Measurements from ENCODE around the gene PRR7. TPM values are rescaled to one million over a fixed set of nuclear protein-coding genes. Genes with fewer than 3 reads are reported as not detected.
A peak's percentile ranks its signal among the peaks of the same experiment; 100 is the strongest.

PRR7 gene
- total RNA-seq, 1 donor from 2014 or later = 0.72 TPM

DNA sequence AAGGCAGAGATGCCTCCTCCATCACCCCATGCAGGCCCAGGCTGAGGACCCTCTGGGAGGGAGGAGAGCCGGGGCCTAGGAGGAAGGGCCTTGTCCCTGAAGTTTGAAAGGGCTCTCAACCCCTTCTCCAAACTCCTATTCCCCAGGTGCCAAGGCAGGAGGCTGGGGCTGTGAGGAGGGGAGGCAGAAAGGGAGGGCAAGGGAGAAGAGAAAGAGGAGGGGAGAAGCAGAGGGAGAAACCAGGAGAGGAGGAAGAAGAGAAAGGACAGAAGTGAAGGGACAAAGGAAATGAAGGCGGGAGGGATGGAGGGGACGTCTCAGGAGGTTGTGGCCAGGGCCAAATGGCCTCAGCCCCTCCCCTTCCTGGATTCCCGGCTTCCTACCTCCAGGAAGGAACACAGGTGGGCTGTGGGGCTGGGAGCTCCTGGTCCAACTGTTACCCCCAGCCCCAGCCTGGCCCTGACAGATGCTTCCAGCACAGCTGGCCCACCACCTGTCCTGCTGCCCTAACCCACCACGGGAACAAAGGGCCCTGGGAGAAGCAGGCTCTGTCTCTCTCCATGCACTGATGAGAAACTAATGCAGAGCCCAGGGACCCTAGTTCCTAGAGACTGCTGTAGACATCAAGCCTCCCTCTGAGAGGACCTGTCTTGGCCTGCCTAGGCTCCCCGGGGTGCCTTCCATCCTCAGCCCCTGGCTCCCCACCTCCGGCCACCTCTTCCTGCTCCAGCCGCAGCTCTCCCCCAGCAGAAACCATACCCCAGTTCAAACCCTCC, 23.3 kb downstream of the PRR7 start:
- no peak for DNase-seq

DNA sequence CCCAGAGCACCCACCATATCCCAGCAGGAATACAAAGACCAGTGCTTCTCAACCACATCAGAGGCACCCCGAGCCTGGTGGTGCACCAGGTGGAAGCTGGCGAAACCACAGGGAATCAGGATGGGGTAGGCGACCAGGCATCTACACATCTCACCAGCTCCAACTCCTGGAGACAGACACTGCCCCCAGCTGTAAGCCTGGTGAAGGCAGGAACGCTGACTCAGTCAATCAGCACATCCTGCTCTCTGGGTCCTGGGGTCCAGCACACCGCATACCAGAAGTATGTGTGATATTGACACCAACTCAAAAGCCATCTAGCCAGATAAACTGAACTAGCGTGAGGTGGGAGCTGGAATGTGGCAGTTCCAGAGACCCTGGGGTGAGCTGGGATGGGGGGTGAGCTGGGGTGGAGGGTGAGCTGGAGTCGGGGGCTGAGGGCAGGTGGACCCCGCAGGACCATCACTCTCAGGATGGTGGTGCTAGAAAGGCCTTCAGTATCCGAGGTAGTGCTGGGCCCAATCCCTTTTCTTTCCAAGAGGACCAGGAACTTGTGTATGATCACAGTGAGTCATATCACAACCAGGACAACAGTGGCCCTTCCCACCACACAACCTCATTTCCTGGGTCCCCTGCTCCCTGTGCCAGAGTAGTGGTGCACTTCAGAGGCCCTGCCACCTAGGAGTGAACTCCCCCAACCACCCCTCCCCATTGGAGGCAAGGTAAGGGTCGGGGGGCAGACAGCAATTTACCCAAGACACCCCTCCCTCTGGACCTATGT, 24.3 kb downstream of the PRR7 start:
- DNase-seq = no peak

DNA sequence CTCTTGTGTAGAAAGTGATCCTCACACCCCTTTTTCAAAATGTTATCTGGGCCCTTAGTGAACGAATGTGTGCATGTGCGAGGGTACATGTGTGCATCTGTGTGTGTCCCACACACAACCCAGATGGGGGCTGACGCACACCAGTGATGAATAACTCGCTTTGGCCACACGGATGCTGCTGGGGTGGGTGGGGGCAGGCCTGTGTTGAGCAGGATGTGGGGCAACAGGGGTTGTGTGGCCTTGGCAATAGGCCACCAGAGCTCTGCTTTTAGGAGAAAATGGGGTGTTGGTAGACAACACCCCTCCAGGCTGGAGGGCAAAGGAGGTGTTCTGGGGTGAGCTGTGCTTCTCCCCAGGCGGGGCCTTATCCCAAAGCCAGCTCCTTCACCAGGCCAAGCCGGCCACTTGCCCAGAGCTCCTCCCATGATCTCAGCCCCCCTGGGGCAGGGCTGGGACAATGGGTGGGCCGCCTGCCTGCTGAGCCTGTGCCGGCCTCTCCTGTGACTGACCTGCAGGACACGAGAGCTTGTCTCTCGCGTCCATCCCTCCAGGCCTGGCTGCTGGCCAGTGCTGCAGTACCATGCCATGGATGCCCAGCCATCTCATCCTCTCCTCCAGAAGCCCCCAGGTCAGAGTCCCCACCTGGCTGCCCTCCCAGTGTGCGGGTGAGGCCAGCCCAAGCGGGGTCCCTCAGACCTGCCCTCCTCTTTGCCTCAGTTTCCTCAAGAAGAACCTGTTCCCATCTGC, 25.2 kb downstream of the PRR7 start:
- DNase-seq = no peak

DNA sequence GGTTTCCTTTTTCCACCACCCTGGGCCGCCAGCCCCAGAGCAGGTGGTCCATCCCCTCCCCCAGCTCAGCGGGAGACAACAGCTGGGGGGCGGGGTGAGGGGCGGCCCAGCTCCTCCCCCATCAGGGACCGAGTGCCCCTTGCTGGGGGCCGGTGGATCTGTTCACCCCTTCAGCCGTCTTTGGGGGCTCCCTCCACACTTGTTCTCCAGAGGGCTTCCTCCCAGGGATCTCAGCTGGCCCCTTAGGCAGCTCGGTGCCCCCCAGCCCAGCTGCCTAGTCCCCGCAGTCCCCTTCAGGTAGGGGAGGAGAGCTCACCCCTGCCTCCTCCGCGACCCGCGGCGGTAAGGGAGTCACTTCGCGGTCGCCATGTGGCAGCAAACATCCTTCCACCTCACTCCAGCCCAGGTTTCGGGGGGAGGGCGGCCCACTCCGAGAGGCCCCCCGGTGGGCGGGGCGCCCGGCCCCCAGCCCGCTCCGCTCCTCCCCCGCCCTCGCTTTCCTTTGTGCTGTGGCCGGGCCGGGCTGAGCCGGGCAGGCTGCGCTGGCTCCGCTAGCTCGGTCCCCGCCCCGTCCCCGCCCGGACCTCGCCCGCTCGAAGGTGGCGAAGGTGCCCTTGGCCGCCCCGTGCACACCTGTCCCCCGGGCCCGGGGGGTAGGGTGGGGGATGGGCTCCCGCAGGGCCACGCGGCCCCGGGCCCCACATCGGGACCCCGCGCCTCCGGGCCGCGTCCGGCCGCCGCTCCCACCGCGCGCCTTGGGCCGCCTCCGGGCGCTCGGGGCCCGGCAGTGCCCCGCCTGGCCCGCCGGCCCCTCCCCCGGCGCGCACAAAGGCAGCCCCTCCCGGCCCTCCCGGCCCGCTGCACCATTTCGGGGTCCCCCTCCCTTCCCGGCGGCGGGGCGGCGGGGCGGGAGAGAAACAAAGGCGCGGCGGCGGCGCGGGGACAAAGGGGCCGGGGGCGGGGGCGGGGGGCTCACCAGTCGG, 26.1 kb downstream of the PRR7 start:
- DNase-seq = peak; percentile 82

DNA sequence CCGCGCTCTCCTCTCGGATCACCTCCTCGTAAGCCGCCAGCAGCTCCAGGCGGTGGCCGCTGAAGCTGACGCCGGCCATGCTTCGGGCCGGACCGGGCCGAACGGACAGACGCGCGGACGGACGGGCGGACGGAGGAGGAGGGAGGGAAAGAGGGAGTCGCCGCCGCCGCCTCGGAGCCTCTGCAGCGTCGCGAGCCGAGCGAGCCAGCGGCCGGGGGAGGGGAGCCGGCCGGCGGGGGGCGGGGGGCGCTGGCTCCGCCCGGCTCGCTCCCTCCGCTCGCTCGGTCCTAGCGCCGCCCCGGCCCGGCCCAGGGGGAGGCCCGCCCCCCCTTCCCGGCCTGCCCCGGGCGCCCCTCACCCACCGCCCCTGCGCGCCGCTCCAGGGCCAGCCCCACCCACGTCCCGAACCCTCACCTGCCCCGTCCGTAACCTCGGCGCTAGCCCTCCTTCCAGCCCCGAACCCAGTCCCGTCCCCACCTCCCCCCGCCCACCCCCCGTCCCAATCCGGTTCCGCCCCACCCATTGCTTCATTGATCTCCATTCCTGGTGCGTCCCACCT, 26.9 kb downstream of the PRR7 start, which contains the start of gene DBN1:
Gene DBN1 (minus strand): TSS at position 192 of the 559 bp plus-strand sequence. CDS start 113 bp downstream, at position 79.
- peak; percentile 86 for DNase-seq

DNA sequence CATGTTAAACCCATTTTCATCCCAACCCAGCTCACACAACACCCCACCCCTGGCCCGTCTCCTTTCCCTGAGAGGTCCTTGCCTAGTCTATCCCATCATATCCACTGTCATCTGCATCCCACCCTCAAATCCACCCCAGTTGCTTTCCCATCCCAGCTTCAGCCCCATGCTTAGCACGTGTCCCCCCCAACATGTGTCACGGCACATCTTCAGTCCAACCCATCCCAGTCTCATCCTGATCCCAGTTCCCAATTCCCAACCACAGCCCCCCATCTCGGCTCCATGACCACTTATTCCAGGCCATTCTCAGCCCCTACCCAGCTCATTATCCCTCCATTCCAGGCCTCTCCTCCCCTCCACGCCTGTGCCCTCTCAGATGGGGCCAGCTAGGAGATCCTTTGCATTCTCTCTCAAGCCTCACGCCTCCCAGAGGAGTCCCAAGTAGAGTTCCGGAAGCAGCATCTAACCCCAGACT, 27.4 kb downstream of the PRR7 start:
- DNase-seq = no peak

DNA sequence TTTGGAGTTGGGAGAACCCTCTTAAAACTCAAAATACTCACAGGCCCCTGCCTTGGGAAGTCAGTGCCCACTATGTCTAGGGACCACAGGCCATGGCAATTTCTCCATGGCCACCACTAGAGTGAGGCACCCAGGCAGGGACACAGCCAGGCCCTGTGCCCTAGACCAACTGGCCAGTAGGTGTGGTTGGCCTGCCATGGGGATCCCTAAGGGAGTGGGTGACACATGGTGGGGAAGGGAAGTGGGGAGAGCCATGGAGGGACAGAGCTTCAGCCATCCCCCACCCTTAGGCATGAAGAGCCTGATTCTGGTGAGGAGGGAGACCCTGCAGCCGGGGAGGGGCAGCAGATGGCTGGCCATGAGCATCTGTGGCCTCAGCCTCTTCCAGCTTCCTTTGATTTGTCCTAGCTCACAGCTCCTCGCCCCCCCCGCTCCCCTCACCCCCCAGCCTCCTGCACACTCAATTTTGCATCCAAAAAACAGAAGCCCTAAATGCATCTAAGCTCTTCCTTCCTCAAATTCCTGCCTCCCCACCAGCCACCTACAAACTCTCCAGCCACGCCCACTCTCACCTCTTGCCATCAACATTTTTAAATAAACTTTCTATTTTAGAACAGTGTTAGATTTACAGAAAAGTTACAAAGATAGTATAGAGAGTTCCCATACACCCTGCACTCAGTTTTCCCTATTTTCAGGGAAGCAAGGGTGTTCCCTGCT, 28.4 kb downstream of the PRR7 start:
- no peak for DNase-seq

DNA sequence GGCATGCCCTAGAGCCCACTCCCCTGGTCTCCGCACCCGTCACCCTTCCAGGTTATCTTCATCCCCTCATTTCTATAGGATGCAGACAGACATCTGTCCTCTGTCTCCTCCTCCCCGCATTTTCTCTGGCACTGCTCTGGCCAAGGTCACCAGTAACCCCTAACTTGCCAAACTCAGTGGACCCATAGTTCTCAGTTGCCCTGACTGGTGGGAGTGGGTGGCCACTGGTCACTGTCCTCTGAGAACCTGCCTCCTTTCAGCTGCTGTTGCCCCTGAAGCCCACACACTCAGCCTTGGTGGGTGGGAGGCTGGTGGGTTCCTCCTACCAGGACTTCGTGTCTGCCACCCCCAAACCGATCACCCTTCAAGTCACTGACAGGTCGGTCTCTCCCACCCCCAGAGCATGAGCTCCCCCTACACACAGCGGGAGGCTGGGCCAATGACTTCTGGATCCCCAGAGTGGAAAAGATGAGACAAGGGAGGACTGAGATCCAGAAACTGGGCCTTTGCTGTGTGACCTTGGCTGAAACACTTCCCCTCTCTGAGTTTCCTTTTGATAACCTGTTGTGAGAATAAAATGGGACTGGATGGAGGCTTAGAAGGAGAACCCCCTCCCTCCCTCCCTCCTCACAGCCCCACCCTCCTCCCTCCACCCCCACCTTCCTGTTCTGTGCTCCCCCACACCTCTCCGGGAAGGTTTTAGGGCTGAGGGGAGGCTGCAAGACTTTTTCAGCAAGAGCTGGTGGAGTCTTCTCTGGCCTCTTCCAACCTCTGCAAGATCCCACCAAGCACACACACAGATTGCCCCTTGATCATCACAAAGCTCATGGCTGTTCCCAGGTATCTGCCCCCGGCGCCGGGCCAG, 29.2 kb downstream of the PRR7 start:
- DNase-seq = no peak

DNA sequence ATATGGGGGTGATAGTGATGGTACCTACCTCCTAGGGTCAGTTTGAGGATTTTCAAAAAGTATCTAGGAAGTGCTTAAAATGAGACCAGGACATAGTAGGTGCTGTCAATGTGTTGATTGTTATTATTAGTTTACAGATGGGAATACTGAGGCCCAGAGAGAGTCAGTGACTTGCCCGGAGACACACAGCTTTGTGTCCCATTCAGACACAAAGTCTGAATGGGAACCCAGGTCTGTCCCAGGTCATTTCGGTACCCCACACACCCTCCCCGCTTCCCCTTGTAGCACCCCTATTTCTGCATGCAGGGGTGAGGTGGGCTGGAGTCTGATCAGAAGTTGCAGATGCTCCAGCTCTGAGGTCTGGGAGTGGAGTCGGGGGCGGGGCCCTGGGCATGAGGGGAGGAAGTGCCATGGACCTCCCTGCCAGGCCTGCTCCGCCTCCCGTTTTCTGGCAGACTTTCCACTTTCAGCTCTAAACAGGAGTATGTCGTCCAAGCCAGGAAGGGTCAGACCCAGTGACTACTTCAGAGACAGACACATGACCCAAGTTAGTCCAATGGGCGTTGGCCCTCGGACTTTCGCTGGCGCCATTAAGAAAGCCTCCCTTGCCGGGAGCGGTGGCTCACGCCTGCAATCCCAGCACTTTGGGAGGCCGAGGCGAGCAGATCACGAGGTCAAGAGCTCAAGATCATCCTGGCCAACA, 30.1 kb downstream of the PRR7 start:
- DNase-seq = no peak

DNA sequence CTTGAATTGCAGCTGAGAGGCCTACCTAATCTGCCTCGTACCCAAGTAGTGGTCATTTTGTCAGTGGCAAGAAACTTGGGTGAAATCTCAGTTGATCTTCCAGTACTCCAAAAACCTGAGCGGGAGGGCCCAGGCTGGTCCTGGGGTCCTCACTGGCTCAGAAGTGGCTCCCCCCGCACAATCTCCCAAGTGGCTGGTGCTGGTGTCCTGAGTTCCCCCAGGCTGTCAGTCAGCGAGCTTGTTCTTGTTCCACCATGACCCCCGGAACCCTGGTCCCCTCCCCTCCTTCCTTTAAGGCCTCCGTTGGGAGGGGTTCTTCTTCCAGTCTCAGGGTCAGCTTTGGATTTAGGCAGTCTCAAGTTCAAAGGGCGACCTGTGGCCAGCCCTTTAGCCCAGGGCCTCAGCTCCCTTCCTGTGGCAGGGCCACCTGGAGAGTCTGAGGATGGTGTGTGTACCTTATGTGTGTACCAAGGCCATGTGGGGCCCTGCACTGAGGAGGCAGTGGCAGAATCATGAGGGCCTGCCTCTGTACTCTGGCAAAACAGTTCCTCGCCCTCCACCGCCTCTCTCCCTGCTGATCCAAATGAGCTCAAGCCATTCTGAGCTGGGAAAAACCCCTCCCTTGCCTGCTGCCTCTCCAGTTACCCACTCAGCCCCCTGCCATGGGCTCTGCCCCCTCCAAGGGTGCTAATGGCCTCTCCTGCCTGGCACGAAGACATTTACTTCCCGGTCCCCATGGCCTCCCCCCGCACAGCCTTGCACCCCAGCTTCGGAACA, 31.3 kb downstream of the PRR7 start:
- DNase-seq = no peak

DNA sequence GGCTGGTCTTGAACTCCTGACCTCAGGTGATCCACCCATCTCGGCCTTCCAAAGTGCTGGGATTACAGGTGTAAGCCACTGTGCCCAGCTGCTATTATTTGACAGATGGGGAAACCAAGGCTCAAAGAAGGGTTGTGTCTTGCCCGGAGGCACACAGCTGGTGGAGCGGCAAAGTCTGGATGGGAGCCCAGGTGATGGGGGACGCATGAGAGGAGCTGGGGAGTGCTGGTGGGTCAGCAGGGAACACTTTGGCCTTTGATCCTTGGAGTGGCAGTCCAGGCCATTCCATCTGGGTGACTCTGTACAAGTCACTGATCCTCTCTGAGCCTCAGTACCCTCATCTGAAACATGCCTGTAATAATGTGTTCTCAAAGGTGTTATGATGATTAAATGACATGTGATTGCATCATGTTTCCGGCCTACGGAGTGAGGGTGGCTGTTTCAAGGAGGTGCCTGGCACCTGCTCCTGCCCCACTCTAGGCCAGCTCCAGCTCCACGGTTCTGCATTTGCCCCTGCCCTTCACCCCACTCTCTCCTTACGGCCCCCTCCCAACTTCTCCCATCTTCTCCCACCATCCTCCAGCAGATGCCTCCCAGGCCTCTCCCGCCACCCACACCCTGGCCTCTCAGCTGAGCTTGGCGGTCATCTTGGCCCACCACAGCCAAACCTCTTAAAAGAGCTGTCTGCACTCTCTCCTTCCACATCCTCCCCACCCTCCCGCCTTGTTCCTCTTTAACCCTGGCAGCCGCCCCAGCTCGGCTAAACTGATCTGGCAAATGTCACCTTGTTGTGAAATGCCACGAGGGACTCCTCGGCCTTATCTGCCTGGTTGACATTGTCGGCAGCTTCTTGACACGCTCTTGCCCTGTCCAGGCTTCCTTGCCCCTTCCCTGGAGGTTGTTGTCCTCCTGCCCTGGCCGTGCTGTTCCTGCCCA, 32.4 kb downstream of the PRR7 start:
- peak; percentile 66 for DNase-seq

DNA sequence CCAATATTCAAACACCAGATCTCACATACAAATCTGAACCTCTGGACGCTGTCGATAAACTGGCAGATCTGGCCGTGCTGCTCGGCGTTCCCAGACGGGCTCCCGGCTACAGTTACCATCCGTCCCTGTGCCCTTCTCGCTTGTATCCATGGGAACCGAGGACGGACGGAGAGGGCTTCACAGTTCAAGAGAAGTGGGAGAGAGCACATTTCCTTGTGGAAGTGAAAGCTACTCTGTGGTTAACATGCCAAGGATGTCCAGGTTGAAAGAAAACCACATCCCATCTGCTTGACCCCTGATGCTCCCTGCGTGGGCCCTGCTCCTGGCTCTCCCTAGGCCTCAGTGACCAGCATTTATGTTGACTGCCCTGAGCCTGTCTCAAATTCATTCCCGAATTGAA, 33.2 kb downstream of the PRR7 start:
- DNase-seq = no peak

DNA sequence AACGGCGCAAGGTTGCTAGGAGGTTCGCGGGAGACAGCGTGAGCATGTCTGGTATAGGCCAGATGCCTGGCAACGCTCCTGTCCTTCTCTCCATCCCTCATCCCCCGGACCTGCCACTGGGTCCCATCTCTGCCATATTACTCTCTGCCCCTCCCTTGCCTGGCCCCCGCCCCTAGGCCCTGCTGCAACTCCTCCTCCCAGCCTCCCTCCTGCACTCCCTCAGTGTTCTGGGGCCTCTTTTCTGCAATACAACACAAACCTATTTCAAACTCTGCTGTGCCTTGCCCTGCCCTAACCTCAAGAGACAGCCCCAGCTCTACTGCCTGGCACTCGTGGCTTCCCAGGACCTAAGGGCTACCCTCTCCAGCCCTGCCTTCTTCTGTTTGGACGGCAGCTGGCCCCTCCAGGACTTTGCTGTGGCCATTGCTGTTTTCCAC, 35.8 kb downstream of the PRR7 start:
- no peak for DNase-seq

DNA sequence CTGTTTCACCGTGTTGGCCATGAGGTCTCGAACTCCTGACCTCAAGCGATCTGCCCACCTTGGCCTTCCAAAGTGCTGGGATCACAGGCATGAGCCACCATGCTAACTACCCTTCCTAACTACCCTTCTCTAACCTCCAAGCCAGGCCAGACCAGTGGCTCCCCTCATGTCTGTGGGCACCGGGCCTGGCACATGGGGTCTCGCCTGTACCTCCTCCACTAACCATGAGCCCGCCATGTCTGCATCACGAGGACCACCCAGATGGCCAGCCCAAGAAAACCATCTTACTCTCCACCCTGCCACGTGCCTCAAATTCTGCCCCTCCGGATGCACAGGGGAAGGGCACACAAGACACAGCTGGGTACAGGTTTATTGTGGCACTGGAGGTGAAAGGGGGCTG, 36.4 kb downstream of the PRR7 start:
- no peak for DNase-seq

DNA sequence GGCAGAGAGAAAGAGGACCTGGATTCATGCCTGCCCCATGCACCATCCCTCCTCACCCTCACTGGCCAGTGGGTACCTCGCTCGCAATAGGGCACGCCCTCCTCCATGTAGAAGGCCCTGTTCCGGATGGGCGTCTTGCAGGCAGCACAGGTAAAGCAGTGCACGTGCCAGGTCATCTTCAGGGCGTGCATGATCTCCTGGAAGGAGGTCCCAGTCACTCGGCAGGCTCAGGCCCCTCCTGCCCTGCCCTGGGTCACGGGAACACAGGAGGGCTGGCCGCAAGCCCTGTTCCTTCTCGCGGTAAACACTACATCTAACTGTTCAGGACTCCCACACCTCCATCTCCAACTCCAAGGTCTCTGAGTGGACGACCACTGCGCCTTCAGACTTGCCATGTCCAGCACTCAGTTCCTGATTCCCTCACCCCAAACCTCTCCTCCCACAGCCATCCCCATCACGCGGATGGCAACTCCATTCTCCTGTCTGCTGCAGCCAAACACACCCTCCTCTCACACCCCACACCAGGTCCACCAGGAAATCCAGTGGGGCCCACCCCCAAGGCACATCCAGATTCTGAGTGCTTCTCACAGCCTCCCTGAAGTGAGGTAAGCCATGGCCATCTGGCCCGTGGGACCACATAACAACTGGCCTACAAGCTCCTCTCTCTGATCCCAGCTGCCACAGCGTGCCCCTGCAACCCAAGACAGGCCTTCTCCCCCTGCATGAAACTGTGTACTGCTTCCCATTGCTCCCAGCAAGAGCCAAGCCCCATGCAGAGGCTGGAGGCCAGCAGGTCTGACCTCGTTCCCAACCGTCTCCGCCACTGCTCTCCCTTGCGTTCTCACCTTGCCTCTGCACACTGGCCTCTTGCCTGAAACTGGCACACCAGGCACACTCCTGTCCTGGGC, 37.6 kb downstream of the PRR7 start:
- no peak for DNase-seq

All from tongue (tissue), 2 donors.